Measurements from ENCODE around the gene CASP8. TPM values are rescaled to one million over a fixed set of nuclear protein-coding genes. Genes with fewer than 3 reads are reported as not detected.
A peak's percentile ranks its signal among the peaks of the same experiment; 100 is the strongest.

The CASP8 gene
- total and polyA plus RNA-seq, 2 experiments from 2014 or later, result 11.7 to 20.8 TPM

GRCh38 chr2:201228912-201229290 is 31.4 kb upstream of the CASP8 start:
- 80 to 83% methylated on average over 12 of the region's 12 CpGs for WGBS, 2 experiments (ENCODE audit: low coverage in 1 of 2, low lambda C conversion rate in 2 of 2, missing lambda C conversion rate in 2 of 2)
- no peaks in the 10 kb centered on the region for H3K27me3 ChIP-seq (replicated peaks; ENCODE audit: insufficient read depth)
- H3K79me2 ChIP-seq (ENCODE audit: insufficient read depth), result no peaks in the 10 kb centered on the region
- H3K4me3 ChIP-seq, result no peak overlapping the region
- no peaks in the 10 kb centered on the region for H3K36me3 ChIP-seq (ENCODE audit: low read depth)
- no peak for TF ChIP-seq EZH2phosphoT487 (IDR thresholded peaks at IDR 0.05; ENCODE audit: insufficient read depth, low read depth)
- TF ChIP-seq EZH2 (IDR thresholded peaks at IDR 0.05; ENCODE audit: insufficient read depth, poor library complexity, severe bottlenecking), result no peak
- H3K27ac ChIP-seq, result no peak overlapping the region
- no peak overlapping the region for H3K4me2 ChIP-seq (ENCODE audit: unreplicated experiment)
- no peak overlapping the region for H2AFZ ChIP-seq
- H4K20me1 ChIP-seq (ENCODE audit: insufficient read depth), result no peaks in the 10 kb centered on the region
- no peaks in the 10 kb centered on the region for H3K9me2 ChIP-seq (ENCODE audit: insufficient read depth)
- H3F3A ChIP-seq (ENCODE audit: insufficient read depth), result no peaks in the 10 kb centered on the region
- H3K9me3 ChIP-seq (ENCODE audit: low read depth), result no peaks in the 10 kb centered on the region
- in situ Hi-C loops (cut with MboI), result no loop called here
- H3K9ac ChIP-seq, result no peak overlapping the region
- no peak for DNase-seq
- H3K4me1 ChIP-seq (ENCODE audit: insufficient read depth), result peaks cover 7% of the 10 kb centered on the region; the same call in 1 of the 2 replicates

- H3K4me1 ChIP-seq (ENCODE audit: insufficient read depth), result peaks cover 30% of the 10 kb centered on the region
- TF ChIP-seq EZH2 (IDR thresholded peaks at IDR 0.05; ENCODE audit: insufficient read depth, poor library complexity, severe bottlenecking), result no peak
- TF ChIP-seq EZH2phosphoT487 (IDR thresholded peaks at IDR 0.05; ENCODE audit: insufficient read depth, low read depth), result no peak
- no peaks in the 10 kb centered on the region for H3F3A ChIP-seq (ENCODE audit: insufficient read depth)
- no peaks in the 10 kb centered on the region for H4K20me1 ChIP-seq (ENCODE audit: insufficient read depth)
- peak overlapping the region; percentile 25 for H3K4me2 ChIP-seq (ENCODE audit: unreplicated experiment)
- peak overlapping the region; percentile 97 for H2AFZ ChIP-seq
- H3K9ac ChIP-seq, result peak overlapping the region; percentile 45
- H3K79me2 ChIP-seq (ENCODE audit: insufficient read depth), result no peaks in the 10 kb centered on the region
- H3K27ac ChIP-seq, result peak overlapping the region; percentile 22
- in situ Hi-C loops (cut with MboI), result no loop called here
- no peaks in the 10 kb centered on the region for H3K9me3 ChIP-seq (ENCODE audit: low read depth)
- no peaks in the 10 kb centered on the region for H3K27me3 ChIP-seq (replicated peaks; ENCODE audit: insufficient read depth)
- no peaks in the 10 kb centered on the region for H3K36me3 ChIP-seq (ENCODE audit: low read depth)
- peak overlapping the region; percentile 34; the same call in 1 of the 2 replicates for H3K4me3 ChIP-seq
- DNase-seq, result peak; percentile 94
- WGBS, 2 experiments (ENCODE audit: low coverage in 1 of 2, low lambda C conversion rate in 2 of 2, missing lambda C conversion rate in 2 of 2), result 3% methylated on average over 8 of the region's 8 CpGs
- no peaks in the 10 kb centered on the region for H3K9me2 ChIP-seq (ENCODE audit: insufficient read depth)
Observed at GRCh38 chr2:201231781-201232466, 28.4 kb upstream of the CASP8 start.

GRCh38 chr2:201232467-201232815 is 27.9 kb upstream of the CASP8 start:
- Histone ChIP-seq H2AFZ (peak overlapping the region; percentile 97), H3K79me2 (ENCODE audit: insufficient read depth) (no peaks in the 10 kb centered on the region), H3K9me2 (ENCODE audit: insufficient read depth) (no peaks in the 10 kb centered on the region), H3K9ac (no peak overlapping the region), H3K27me3 (replicated peaks; ENCODE audit: insufficient read depth) (no peaks in the 10 kb centered on the region), H4K20me1 (ENCODE audit: insufficient read depth) (no peaks in the 10 kb centered on the region), H3K27ac (no peak overlapping the region), H3F3A (ENCODE audit: insufficient read depth) (no peaks in the 10 kb centered on the region), H3K4me2 (ENCODE audit: unreplicated experiment) (no peak overlapping the region), H3K4me3 (no peak overlapping the region), H3K9me3 (ENCODE audit: low read depth) (no peaks in the 10 kb centered on the region), H3K36me3 (ENCODE audit: low read depth) (no peaks in the 10 kb centered on the region), H3K4me1 (ENCODE audit: insufficient read depth) (peaks cover 33% of the 10 kb centered on the region)
- WGBS, 2 experiments (ENCODE audit: low coverage in 1 of 2, low lambda C conversion rate in 2 of 2, missing lambda C conversion rate in 2 of 2), result 37 to 39% methylated on average over 3 of the region's 3 CpGs
- in situ Hi-C loops (cut with MboI), result no loop called here
- no peak for TF ChIP-seq EZH2 (IDR thresholded peaks at IDR 0.05; ENCODE audit: insufficient read depth, poor library complexity, severe bottlenecking)
- no peak for TF ChIP-seq EZH2phosphoT487 (IDR thresholded peaks at IDR 0.05; ENCODE audit: insufficient read depth, low read depth)
- no peak for DNase-seq

GRCh38 chr2:201233192-201233811 is 27.0 kb upstream of the CASP8 start:
- Histone ChIP-seq H4K20me1 (ENCODE audit: insufficient read depth) (no peaks in the 10 kb centered on the region), H3K79me2 (ENCODE audit: insufficient read depth) (no peaks in the 10 kb centered on the region), H3K9ac (no peak overlapping the region), H3K4me3 (no peak overlapping the region), H3F3A (ENCODE audit: insufficient read depth) (no peaks in the 10 kb centered on the region), H3K9me3 (ENCODE audit: low read depth) (no peaks in the 10 kb centered on the region), H3K4me1 (ENCODE audit: insufficient read depth) (peaks cover 38% of the 10 kb centered on the region), H3K4me2 (ENCODE audit: unreplicated experiment) (no peak overlapping the region), H3K9me2 (ENCODE audit: insufficient read depth) (no peaks in the 10 kb centered on the region), H3K27ac (no peak overlapping the region), H2AFZ (peak overlapping the region; percentile 97), H3K36me3 (ENCODE audit: low read depth) (no peaks in the 10 kb centered on the region), H3K27me3 (replicated peaks; ENCODE audit: insufficient read depth) (no peaks in the 10 kb centered on the region)
- WGBS, 2 experiments (ENCODE audit: low coverage in 1 of 2, low lambda C conversion rate in 2 of 2, missing lambda C conversion rate in 2 of 2), result 57 to 62% methylated on average over 8 of the region's 8 CpGs
- TF ChIP-seq EZH2phosphoT487 (IDR thresholded peaks at IDR 0.05; ENCODE audit: insufficient read depth, low read depth) (no peak), EZH2 (IDR thresholded peaks at IDR 0.05; ENCODE audit: insufficient read depth, poor library complexity, severe bottlenecking) (no peak)
- DNase-seq, result peak; percentile 36
- in situ Hi-C loops (cut with MboI), result no loop called here

Measured in GM23248 (cell line).